HG02852 (cell line): ENCODE measurements around the gene CABLES1.
A peak's percentile ranks its signal among the peaks of the same experiment; 100 is the strongest.
"Not testable (repeated sequence)": the region's sequence is repeated elsewhere in the genome, so short reads cannot be mapped to it uniquely, and the experiment has no call there.

Source experiments
- ATAC-seq: cut with Tn5 transposase; IDR thresholded peaks from one replicate; pipeline ENCODE4 v1.9.1; 2021; ENCODE audit warnings: mild to moderate bottlenecking, moderate library complexity; ENCODE audit not compliant: unreplicated experiment

The CABLES1 gene

GRCh38 chr18:23108496-23108895, 26.8 kb upstream of the CABLES1 start:
- no peak for ATAC-seq

DNA sequence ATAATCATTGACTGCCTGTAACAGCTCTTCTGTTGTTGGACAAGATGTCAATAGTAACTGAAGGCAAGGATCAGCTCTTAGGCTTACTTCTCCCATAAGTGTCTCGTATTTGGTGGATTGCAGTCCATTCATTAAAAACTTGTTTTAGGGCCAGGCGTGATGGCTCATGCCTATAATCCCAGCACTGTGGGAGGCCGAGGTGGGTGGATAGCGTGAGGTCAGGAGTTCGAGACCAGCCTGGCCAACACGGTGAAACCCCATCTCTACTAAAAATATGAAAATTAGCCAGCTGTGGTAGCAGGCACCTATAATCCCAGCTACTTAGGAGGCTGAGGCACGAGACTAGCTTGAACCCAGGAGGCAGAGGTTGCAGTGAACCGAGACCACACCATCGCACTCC, 26.1 kb upstream of the CABLES1 start:
- ATAC-seq: not testable (repeated sequence)

- ATAC-seq: no peak
Measured at GRCh38 chr18:23113576-23113975, 21.7 kb upstream of the CABLES1 start.

GRCh38 chr18:23114171-23114881, 21.0 kb upstream of the CABLES1 start:
- no peak for ATAC-seq

DNA sequence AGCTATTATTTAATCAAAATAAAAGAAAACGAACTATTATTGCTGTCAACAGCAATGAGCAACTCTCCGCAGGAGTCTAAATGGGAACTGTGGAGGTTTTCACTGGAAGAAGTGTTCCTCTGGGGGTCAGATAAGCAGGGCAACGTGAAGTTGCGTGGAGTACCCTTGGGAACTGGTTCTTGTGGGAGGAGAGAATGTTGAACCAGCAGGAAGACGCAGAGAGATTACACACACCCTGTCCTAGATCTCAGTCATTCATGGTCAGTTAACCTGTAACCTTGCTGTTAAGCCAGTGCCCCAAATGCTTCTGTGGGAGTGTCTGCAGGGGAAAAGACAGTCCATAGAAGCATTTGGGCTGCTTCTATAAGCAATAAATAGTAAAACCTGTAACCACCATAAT, 20.4 kb upstream of the CABLES1 start:
- no peak for ATAC-seq

GRCh38 chr18:23115683-23116096, 19.6 kb upstream of the CABLES1 start:
- no peak for ATAC-seq

- ATAC-seq: no peak
Measured at GRCh38 chr18:23121133-23121532, 14.2 kb upstream of the CABLES1 start.

DNA sequence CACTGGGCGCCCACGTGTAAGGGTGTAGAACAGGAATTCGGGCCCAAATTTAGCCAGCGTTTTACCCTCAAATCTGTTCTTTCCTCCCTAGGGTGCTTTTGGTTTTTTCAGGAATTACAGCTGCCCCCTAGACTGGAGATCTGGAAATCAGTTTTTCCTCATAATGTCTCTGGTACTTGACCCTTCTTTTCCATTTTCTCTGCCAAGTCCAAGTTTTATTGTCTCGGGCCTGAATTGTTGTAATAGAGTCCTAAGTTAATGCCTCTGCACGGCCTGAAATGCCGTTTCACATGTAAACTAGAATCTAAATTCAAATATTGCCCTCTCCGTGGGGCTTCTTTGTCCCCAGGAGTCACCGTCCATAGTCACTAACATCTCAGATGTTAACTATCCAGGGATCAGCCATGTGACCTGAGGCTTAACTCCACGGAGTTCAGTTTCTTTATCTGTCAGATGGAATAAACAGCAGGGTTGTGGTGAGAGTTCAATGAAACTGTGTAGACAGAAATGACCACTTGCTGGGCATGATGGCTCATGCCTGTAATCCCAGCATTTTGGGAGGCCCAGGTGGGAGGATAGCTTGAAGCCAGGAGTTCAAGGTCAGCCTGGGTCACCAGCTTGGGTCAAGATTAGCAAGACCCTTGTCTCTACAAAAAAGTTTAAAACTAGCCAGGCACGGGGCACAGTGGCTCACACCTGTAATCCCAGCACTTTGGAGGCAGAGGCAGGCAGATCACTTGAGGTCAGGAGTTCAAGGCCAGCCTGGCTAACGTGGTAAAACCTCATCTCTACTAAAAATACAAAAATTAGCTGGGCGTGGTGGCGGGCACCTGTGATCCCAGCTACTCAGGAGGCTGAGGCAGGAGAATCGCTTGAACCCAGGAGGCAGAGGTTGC, 12.7 kb upstream of the CABLES1 start:
- no peak for ATAC-seq

- ATAC-seq: no peak
Measured at GRCh38 chr18:23126376-23127056, 8.8 kb upstream of the CABLES1 start.

DNA sequence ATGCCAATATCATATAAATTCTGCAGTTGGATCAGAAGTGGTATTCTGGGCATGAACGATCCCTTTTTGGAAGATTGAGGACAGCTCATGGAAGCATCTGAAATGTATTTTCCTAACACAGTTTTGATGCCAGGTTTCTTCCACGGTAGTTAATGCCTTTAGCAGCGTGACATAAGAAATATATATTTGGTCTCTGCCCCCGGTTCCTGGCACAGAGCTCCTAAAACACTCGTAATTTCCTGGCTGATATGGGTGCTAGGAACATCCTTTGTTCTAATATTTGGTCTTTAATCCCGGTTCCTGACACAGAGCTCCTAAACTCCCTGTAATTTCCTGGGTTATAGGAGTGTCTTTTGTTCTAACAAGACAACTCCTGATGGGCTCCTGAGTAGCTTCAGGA, 8.2 kb upstream of the CABLES1 start:
- ATAC-seq: no peak

GRCh38 chr18:23129355-23130002, 5.8 kb upstream of the CABLES1 start:
- ATAC-seq: no peak

GRCh38 chr18:23131693-23132319, 3.5 kb upstream of the CABLES1 start:
- no peak for ATAC-seq

- no peak for ATAC-seq
Measured at GRCh38 chr18:23133860-23134779, 1.2 kb upstream of the CABLES1 start.

DNA sequence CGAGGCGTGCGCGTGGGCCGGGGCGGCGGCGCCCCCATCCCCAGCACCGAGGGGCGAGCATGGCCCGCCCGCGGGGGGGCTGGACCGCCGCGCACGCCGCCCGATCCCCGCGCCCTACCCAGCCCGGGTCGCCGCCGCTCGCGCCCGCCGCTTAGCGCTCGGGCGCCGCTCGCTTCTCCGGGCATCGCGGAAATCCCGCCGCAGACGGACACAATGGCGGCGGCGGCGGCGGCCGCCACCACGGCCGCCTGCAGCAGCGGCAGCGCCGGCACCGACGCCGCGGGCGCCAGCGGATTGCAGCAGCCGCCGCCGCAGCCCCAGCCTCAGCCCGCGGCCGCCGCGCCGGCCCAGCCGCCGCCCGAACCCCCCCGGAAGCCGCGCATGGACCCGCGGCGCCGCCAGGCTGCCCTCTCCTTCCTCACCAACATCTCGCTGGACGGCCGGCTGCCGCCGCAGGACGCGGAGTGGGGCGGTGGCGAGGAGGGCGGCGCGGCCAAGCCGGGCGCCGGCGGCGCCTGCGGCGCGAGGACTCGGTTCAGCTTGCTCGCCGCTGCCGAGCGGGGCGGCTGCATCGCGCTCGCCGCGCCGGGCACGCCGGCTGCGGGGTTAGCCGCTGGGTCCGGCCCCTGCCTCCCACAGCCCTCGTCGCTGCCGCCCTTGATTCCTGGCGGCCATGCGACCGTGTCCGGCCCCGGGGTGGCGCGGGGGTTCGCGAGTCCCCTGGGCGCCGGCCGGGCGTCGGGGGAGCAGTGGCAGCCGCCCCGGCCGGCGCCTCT, 453 bp downstream of the CABLES1 start:
- peak; percentile 25 for ATAC-seq

DNA sequence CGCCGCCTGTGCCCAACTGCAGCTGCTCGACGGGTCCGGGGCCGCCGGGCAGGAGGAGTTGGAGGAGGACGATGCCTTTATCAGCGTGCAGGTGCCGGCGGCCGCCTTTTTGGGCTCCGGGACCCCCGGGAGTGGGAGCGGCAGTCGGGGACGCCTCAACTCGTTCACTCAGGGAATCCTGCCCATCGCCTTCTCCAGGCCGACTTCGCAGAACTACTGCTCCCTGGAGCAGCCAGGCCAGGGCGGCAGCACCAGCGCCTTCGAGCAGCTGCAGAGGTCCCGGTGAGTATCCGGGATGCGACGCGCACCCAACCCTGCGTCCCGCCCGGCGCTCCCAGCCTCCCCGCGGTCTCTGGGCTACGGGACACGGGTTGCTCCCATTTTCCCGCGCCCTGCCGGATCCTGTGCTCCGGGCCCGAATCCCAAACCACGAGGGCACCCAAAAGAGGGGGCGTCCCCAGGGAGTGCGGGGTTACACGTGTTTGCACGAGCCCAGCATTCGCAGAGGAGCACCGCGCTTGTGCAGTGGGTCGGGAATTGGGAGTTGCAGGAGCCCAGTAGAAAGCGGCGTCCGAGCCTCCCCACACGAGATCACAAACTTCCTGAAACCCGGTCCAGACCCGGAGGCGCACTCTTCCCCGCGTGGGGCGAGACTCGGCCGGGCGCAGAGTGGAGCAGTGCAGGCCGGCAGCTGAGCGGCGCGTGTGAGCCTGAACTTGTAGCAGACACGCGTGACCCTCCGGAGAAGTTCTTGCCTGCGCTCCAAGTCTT, 1.2 kb downstream of the CABLES1 start:
- ATAC-seq: peak; percentile 23

DNA sequence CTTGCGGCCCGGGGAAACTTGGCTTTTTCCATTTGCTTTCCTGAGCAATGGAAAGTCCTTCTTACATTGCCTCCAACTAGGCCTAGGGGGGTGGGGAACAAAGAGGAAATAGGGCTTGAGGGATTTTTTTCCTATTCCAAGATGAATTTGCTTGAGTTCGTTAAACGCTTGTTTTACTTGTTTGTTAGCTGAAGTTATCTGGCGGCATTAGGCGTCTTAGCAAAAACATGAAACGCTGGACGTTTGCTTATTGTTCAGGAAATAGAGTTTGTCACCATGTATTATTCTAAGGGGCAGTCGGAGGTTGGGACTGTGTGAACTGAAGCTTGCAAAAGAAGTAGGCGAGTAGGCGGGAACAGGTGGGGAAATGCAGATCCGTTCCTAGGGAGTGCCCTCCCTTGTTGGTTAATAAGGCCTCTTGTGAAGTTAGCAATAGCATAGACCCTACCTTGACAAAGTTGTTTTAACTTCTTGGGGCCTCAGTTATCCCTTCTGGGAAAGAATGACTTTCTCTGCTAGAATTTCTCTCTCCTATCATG, 1.9 kb downstream of the CABLES1 start:
- ATAC-seq: no peak

DNA sequence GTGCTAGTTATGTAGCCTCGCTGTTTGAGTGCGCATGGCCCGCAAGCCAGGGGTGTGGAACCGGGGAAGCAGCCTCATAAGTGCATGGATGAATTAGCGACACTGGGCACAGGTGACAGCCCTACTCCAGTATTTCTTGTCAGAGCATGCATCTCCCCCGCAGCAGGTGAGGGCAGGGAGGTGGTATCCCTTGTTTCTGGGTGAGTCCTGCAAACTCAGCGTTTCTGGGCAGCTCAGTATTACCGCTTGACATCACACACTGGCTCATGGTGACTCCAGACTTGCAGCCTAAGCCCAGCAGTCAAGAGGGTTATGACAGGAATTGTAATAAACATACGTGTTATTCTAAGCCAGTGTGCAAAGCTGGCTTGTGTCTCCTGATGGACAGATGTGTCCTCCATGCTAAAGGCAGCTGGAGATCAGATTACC, 2.5 kb downstream of the CABLES1 start:
- ATAC-seq: no peak

- ATAC-seq: no peak
Measured at GRCh38 chr18:23138471-23138870, 3.2 kb downstream of the CABLES1 start.
